KOPT-K1 (cell line): ENCODE measurements around the gene MLXIP.

Source experiments
- H3K27ac ChIP-seq: fragments of 200-600 bp; sonication (generic); 2 replicates; pipeline ENCODE4 v1.5.1; 2016; ENCODE audit warnings: antibody characterized with exemption, mild to moderate bottlenecking, low read depth, low read length; ENCODE audit not compliant: poor library complexity, severe bottlenecking
- H3K36me3 ChIP-seq: fragments of 200-600 bp; sonication (generic); 2 replicates; pipeline ENCODE4 v1.5.1; 2017; ENCODE audit warnings: antibody characterized with exemption, mild to moderate bottlenecking, low read length, moderate library complexity; ENCODE audit not compliant: insufficient read depth
- H3K9me3 ChIP-seq: fragments of 200-600 bp; sonication (generic); 2 replicates; pipeline ENCODE4 v1.5.1; 2017; ENCODE audit warnings: antibody characterized with exemption, low read length, mild to moderate bottlenecking; ENCODE audit not compliant: insufficient read depth, poor library complexity, severe bottlenecking

The MLXIP gene

DNA sequence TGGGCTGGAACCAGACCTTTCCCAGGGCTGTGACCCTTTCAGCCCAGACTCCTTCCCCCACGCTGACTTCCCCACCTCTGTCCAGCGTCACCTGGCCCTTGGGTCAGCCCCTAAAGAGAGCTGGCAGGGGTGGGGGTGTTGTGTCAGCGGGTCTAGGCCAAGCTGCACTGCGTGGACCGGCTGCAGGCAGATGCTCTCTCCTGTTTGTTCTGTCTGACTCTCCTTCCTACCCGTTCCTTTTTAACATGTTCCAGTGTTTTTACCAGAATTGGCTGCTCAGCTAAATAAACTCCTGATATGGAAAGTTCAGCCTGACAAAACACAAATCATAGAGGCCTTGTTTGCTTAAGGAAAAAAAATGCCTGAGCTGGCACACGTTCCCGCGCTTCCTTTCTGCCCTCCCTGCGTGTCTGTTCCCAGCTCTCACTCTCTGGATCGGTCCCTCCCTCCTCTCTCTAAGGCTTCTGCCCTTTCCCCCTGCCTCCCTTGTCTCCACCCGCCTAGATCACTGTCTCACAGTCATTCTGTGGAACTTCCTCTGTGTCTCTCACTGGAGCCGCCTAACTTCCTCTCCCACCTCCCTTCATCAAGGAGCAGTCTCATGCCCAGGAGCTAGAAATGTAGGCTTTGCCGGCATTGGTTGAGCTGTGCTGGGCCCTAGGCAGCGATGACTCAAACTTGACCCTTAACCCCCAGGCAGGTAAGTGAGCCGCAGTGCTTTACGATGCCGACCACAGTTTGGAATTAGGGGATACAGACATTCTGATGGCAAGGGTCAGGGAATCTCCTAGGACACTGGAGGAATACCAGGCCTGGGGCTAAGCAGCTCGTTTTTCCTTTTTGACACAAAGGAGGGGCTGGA, 15.5 kb upstream of the MLXIP start:
- Histone ChIP-seq H3K36me3 (peaks cover 45% of the 10 kb centered on the region), H3K9me3 (no peaks in the 10 kb centered on the region), H3K27ac (no peak overlapping the region)

DNA sequence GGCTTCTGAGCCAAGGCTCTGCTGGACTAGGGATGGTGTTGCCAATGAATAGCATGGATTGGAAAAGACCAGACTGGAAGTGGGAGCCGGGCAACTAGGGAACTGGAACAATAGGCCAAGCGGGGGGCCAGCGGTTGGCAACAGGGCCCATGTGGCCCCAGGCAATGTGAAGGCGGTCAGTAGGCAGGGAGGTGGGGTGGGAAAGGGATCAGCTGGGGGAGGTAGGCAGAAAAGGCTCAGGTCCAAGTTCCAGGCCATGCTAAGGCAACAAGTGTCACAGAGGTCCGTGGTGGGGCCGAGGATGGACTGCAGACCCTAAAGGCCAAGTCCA, 14.9 kb upstream of the MLXIP start:
- no peaks in the 10 kb centered on the region for H3K9me3 ChIP-seq
- peaks cover 39% of the 10 kb centered on the region for H3K36me3 ChIP-seq
- no peak overlapping the region for H3K27ac ChIP-seq

DNA sequence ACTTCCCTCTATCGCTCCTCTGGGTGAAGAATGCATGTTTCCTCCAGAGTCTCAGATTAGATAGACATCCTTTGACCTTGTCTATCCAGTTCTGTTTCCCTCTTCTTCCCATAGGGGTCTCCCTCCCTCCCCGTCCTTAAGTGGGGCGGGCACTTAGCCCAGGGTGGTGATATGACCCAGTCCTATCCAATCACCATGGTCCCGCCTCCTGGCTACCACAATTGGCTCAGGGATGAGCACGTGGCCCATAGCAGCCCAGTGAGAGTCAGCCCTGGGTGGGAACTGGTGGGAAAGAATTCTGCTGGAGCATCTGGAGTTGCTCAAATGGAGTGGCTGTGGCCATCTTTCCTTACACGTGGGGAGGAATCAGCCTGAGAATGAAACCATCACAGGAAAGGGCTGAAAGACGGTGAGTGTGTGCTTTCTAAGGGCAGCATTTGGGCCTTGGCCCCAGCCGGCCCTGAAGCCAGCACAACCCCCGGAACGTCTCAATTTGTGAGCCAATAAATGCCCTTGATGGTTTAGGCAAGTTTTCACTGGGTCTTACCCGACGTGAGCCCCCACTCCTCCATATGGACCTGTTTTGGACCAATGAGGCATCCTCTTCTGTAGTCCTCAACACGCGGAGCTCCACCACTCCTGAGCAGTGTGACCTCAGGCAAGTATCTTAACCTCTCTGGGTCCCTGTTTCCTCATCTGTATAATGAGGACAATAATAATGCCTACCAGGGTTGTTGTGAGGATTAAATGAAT, 14.4 kb upstream of the MLXIP start:
- peaks cover 33% of the 10 kb centered on the region for H3K36me3 ChIP-seq
- peak overlapping the region; percentile 31 for H3K27ac ChIP-seq

DNA sequence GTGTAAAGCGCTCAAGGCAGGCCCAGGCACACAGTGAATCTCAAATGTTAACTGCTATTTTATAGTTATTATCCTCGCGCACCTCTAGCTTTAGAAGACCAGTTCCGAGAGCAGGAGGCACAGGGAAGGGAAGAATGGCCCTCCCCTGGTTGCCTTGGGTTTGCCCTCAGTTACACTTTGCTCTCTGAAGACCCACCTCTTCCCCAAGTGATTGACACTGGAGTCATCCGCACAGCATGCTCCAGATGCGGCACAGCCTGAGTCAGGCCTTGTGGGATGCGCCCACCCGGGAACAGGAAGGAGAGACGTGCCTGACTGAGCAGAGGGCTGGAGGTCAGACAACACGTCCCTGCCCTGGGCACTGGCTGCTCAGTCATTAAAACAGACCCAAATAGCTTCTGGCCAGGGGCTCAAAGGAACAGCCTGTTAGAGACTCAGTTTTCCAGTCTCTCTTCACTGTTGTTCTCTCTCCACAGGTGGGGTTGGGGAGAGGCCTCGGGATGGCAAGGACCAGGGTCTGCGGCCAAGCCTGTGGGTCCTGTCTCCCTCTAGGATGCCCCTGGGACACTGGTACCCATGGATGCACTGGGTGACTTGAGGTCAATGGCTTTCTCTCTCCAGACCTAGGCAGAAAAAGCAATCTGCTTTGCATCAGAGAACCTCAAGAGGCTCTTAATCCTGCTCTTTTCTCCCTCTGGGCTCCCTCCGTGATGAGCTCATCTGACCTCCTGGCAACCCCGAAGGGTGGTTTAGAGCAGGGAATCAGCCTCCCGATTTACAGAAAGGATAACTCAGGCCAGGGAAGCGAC, 13.6 kb upstream of the MLXIP start:
- no peaks in the 10 kb centered on the region for H3K9me3 ChIP-seq
- H3K27ac ChIP-seq: peak overlapping the region; percentile 31
- H3K36me3 ChIP-seq: peaks cover 26% of the 10 kb centered on the region

More for the DNA sequence above, 14.4 kb upstream of the MLXIP start:
- no peaks in the 10 kb centered on the region for H3K9me3 ChIP-seq

DNA sequence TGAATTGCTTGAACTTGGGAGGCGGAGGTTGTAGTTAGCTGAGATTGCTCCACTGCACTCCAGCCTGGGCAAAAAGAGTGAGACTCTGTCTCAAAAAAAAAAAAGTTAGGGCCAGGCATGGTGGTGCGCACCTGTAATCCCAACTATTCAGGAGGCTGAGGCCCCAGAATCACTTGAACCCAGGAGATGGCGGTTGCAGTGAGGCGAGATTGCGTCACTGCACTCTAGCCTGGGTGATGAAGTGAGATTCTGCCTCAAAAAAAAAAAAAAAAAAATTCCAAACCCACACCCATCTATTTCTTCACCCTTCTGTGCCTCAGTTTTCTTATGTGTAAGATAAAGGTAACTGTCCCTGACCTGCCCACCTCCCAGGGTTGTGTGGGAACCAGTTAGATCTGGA, 11.0 kb upstream of the MLXIP start:
- Histone ChIP-seq H3K9me3 (no peaks in the 10 kb centered on the region), H3K36me3 (no peaks in the 10 kb centered on the region), H3K27ac (peak overlapping the region; percentile 50)

DNA sequence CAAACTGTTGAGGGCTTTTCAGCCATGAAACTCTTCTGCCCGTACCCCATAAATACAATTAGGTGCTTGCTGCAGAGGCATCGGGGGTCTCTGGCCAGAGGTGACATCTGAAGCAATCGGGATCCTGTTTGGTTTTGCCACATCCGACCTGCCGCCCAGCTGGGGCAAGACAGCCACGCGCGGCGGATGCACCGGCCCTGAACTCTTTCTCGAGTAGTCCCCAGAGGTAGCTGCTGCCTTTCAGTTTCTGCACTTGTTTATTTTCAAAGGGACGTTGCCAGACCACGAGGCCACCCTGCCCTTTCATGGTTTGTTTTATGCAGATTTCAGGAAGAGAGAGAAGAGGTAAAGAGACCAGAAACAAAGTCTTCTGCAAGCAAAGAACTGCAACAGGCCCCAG, 10.6 kb upstream of the MLXIP start:
- Histone ChIP-seq H3K27ac (peak overlapping the region; percentile 50), H3K36me3 (no peaks in the 10 kb centered on the region), H3K9me3 (no peaks in the 10 kb centered on the region)

DNA sequence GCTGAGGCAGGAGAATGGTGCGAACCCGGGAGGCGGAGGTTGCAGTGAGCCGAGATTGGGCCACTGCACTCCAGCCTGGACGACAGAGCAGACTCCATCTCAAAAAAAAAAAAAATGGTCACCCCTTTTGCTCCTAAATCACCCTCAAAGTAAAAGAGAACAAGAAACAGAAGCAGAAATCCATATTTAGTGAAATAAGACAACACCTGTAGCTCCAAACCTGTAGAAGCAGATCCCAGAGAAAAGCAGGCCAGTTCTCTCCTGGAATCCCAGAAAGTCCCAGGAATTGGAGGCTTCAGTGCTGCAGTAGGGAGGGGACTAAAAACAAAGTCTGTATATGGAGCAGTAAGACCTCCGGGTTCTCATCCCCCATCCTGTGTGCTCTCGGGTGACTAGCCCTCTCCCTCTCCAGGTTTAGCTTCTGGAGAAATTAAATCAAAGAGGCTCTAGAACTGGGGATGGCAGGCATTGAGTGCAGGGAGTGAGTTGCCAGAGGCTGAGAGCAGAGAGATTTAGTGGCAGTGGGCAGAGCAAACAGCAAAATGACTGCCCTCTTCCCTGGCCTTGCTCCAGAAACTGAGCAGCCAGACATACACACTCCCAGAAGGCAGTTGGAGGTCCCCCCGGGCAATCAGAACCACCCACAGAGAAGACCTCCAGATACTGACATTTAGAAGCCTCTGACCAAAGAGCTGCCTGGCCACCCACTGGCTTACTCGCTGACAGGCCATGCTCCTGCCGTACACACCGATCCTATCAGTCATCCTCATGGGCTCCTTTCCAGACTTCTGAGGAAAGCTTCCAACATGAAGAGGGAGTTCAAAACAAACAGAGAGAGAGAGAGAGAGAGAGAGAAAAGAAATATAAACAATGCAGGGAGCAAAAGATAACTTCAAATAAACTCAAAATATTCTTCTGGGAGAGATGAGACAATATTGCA, 6.3 kb upstream of the MLXIP start:
- Histone ChIP-seq H3K27ac (no peak overlapping the region), H3K9me3 (no peaks in the 10 kb centered on the region), H3K36me3 (no peaks in the 10 kb centered on the region)

DNA sequence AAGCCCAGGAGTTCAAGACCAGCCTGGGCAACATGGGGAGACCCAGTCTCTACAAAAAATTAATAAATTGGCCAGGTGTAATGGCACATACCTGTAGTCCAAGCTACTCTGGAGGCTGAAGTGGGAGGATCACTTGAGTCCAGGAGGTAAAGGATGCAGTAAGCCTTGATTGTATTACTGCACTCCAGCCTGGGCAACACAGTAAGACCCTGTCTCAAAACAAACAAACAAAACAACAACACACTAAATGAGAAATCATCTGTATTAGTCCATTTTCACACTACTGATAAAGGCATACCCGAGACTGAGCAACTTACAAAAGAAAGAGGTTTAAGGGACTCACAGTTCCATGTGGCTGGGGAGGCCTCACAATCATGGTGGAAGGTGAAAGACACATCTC, 4.7 kb upstream of the MLXIP start:
- no peaks in the 10 kb centered on the region for H3K9me3 ChIP-seq
- H3K27ac ChIP-seq: no peak overlapping the region
- no peaks in the 10 kb centered on the region for H3K36me3 ChIP-seq

DNA sequence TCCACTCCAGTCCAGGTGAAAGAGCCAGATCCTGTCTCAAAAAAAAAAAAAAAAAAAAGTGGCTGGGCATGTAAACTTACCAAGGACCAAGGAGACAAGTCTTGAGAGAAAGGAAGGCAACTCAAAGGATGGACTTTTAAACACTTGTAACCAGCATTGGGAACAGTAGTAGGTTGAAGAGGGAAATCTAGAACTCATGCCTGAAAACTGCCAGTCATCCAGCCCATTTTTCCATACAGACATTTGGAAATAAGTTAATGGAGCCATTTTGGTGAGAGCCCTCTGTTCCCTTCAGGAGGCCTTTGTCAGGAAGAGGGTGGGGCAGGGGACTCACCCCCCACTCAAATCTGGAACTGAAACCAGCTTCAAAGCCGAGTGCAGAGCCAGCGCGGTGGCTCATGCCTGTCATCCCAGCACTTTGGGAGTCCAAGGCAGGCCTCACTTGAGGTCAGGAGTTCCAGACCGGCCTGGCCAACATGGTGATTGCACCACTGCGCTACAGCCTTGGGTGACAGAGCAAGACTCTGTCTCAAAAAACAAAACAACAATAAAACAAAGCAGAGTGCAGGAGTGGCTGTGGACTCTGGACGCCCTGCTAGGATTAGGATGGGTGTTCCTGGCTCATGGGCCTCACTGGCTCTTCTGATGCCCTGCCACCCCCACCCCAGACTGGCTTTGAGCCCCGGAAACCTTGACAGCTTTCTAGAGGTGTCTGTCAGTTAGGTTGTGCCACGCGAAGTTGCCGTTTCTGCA, 1.6 kb upstream of the MLXIP start:
- Histone ChIP-seq H3K9me3 (no peaks in the 10 kb centered on the region), H3K27ac (no peak overlapping the region), H3K36me3 (no peaks in the 10 kb centered on the region)

DNA sequence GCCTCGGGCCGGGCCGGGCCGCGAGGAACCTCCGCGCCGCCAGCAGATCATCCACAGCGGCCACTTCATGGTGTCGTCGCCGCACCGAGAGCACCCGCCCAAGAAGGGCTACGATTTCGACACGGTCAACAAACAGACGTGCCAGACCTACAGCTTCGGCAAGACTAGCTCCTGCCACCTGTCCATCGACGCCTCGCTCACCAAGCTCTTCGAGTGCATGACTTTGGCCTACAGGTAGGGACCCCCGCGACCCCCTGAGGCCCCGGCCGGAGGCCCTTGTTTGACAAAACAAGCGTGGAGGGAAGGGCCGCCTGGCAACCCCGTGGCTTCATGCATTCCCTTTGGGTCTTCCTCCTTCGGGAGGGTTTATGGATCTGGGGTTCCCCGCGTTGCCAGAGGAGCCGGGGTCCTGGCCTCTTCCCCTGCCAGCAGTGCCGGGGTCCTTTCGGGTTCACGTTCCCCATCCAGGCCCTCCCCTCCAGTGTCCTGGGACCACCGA, 526 bp downstream of the MLXIP start:
- H3K36me3 ChIP-seq: peaks cover 3% of the 10 kb centered on the region
- peak overlapping the region; percentile 87 for H3K27ac ChIP-seq
- H3K9me3 ChIP-seq: no peaks in the 10 kb centered on the region

DNA sequence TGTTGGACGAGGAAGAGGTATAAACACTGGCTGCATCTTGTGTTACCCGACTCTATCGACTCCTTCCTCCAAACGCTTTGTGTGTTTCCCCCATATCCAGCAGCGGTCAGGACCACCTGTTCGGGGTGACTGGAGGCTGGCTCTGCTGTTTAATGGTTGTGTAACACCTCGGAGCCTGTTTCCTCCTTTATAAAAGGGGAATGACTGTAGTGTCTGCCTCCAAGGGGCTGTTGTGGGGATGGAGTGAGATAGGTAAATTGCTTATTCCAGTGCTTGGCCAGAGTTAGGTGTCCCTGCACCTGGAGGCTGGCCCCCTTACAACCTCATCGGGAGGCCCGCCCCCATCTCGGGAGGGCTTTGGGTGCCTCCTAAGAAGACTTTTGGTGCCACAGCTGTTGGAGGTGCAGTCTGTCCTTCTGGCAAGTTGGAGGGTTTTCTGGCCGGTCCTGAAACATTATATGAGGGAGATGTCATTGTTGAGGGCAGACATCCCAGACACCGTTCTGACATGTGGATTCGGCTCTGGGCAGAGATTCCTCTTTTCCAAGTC, 1.1 kb downstream of the MLXIP start:
- Histone ChIP-seq H3K36me3 (peaks cover 8% of the 10 kb centered on the region), H3K27ac (peak overlapping the region; percentile 87)

DNA sequence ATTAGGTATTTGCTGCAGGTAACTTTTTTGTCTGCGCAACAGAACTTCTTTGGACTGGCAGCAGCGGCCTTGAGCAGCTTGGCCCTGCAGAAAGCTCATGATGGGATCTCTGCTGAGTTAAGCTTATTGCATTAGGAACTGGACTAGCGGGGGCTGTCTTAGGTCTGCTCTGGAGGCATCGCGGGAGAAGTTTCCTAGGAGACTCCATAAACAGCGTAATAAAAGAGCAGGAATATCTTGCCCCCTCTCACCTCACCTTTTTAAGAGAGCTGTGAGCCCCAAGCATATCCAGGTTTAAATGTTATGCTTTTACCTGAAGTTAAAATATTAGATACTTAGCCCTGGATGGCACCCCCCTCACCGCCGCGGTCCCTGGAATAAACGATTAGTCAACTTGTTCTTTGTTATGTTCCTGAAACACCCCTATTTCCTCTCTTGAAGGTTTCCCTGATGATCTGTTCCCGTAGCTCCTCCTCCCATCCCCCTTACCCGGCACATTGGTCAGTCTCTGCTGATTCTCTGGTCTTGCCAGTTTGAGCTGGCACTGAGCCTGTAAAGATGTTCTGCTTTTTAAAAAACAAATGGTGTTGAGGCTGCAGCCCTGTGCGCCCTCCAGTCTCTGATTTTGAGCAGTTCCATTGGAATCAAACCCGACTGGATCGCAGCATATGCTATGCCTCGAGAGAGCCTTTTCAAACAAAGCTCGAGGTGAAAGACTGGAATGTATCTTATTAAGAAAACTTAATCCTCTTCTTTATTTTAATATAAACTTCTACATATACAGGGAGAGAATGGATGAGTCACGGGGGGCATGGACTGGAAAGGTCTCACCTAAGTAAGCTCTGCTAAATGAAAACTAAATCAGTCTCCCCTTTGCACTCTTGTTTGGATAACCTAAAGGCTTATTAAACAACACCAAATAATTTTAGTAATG, 1.9 kb downstream of the MLXIP start:
- Histone ChIP-seq H3K27ac (peak overlapping the region; percentile 87), H3K9me3 (no peaks in the 10 kb centered on the region), H3K36me3 (peaks cover 16% of the 10 kb centered on the region)

More for the DNA sequence above, 1.1 kb downstream of the MLXIP start:
- H3K9me3 ChIP-seq: no peaks in the 10 kb centered on the region
